GM19099 (cell line): ENCODE data around the gene ZDHHC7.

Source experiments
- POLR2A ChIP-seq: IDR thresholded peaks from 3 replicates; pipeline ENCODE4 v1.6.1; 2011; ENCODE audit warnings: low read depth; ENCODE audit not compliant: insufficient read length; ENCODE audit errors: extremely low read depth

Gene ZDHHC7

DNA sequence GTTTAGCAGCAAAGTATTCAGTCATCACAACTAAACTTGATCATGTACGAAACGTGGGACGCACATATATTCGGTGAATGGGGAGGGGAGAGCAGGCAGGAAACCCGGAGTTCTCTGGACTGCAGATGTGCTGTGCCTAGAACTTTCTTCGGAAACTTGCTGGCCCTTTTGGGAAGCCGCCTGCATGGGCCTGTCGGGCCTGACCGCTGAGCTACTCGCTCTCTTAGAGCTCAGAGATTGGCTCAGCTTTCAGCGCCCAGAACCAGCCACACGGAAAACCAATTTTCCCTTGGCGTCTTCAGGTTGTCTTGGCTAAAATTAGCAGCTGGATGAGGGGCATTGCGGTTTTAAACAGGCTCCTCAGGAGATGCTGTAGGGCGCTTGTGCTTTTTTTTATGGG lies 38.1 kb downstream of the ZDHHC7 start:
- no peak for TF ChIP-seq POLR2A

DNA sequence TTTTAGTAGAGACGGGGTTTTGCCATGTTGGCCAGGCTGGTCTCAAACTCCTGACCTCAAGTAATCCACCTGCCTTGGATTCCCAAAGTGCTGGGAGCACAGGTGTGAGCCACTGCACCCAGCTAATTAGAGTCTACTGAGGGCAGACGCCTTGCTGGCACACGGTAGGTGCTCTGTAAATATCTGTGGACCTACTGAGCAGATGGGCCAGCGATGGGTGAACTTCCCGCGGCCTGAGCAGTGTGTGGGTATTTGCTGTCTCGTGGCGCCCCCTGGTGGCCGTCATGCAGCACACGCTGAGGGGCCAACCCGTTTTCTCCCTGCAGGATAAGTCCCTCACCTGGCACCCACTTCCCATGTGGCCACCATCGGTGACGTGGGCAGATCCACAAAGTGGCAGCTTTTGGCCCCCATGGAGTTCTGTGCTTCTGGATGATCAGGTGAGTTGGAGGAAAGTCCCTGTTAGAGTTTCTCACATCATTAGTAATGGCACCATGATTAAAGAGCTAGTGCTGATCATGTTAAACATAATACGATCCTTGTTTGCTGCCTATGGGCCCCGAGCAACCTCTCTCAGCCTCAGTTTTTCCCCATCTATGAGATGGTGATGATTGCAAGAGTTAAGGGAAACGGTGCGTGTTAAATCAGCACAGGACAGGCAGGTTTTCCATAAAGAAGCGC lies 40.7 kb downstream of the ZDHHC7 start:
- no peak for TF ChIP-seq POLR2A

DNA sequence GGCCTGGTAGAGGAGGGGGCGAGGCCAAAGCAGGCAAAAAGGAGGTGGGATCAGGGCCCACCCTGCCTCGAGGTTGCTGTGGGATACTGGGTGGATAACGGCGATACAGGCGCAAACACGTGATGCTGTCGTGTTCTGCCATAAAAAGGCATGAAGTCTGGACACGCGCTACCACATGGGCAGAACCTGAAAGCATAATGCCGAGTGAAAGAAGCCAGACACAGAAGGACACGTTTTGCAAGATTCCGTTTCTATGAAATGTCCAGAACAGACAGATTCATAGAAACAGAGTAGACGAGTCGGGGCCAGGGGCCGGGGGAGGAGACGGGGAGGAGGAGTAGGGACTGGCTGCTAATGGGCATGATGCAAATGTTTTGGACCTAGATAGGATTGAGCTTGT lies 43.5 kb downstream of the ZDHHC7 start:
- TF ChIP-seq POLR2A: no peak

DNA sequence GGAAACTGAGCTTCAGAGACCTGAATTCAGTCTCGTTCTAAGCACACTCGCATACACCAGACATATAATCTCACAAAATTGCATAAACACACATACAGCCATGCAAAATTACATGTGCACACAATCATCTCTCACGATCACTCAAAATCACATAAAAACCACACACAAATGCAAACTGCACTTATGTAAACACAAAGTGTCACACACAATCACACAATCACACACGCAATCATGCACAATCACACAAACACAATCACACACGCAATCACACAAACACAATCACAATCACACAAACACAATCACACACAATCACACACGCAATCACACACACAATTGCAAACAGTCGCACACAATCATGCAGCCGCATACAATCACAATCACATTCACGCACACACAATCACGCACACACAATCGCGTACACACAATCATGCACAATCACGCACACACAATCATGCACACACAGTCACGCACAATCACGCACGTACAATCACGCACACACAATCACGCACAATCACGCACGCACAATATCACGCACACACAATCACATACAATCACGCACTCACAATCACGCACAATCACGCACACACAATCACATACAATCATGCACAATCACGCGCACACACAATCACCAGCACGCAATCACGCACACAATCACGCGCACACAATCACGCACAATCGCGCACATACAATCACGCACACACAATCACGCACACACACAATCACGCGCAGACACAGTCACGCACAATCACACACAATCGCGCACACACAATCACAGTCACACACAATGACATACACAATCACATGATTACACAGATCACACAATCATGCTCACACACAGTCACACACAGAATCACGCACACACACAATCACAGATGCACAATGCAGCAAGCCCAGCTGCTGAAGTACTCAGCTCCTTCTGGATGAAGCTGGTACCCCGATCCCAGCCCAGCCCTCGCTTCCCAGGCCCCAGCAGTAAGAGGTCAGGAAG lies 45.6 kb downstream of the ZDHHC7 start:
- TF ChIP-seq POLR2A: no peak

GRCh38 chr16:84964386-84965128 lies 46.8 kb downstream of the ZDHHC7 start:
- no peak for TF ChIP-seq POLR2A

GRCh38 chr16:84963066-84963465 lies 48.3 kb downstream of the ZDHHC7 start:
- no peak for TF ChIP-seq POLR2A

DNA sequence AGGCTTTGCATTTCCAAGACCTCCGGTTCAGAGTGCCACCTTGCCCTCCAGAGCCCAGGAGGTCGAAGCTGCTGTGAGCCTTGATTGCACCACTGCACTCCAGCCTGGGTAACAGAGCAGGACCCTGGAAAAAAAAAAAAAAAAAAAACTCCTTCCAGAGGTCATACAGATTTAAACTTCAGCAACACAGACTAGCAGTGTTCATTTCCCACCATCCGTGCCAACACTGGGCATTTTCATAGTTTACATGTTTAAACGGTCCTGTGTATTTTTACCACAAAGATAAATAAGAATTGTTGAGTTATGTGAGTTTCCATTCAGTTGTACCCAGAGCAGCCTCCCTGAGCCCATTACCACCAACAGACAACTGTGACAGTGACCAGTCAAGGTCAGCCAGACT lies 50.4 kb downstream of the ZDHHC7 start:
- TF ChIP-seq POLR2A: no peak

- no peak for TF ChIP-seq POLR2A
Measured at GRCh38 chr16:84959784-84960417, 51.4 kb downstream of the ZDHHC7 start.

GRCh38 chr16:84959045-84959576 lies 52.2 kb downstream of the ZDHHC7 start:
- no peak for TF ChIP-seq POLR2A

DNA sequence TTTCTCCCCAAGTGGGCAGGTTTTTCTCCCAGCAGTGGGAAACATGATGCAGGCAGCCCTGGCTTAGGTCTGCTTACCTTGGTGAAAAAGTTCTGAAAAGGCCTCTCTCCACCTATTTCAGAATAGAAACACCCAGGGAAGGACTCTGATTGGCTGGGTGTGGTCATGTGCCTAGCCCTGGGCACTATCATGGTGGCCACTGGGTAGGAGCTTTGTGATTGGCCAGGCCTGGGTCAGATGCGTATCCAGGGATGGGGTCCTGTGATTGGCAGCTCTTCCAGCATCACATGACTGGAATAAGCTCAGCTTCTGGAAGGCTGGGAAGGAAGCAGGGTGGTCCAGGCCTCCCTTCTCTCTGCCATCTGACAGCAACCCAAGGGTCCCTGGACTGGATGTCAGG lies 53.5 kb downstream of the ZDHHC7 start:
- no peak for TF ChIP-seq POLR2A

GRCh38 chr16:84957192-84957591 lies 54.1 kb downstream of the ZDHHC7 start:
- TF ChIP-seq POLR2A: no peak

DNA sequence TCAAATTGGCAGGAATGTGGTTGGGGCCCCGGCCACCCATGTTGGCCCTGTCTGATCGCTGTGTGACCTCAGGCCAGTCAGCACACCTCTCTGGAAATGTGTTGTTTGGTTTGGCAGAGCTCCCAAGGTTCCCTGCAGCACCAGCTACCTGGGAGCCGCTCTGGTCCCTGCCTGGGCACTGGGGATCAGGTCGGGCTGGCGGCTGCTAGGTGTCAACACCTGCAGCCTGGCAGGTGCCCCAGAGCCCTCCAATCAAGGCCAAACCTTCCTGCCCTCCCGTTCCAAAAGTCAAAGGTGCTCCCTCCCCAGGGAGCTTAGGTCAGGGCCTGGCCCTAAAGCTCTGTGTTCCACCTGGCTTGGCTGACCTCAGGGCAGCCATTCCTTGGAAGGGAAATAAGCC lies 55.9 kb downstream of the ZDHHC7 start:
- no peak for TF ChIP-seq POLR2A

DNA sequence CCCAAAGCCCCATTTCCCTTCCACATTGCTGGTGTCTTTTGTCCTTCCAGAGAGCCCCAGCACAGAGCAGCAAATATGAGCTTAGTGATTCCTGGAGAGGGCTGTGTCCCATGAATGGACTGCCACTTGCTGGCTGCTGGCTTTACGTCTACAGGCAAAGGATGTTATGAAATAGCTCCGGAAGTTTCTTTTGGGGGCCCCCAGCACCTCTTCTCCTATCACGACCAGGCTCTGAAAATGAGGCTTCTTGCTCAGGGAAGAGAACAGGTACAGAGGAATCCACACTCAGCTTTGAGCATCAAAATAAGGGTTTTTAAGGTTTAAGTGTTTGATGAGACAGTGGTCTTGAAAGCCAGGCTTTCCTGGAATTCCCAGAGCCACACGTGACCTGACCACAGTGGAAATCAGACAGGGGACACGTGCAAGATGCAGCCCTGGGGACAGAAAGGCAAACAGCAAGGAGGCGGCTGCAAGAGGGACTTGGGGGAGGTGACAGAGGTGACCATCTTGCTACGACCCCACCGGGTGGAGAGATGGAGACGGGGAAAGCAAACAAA lies 58.1 kb downstream of the ZDHHC7 start:
- no peak for TF ChIP-seq POLR2A
